MCF 10A (cell line): Measurements from ENCODE around the gene HTATSF1. TPM values are rescaled to one million over a fixed set of nuclear protein-coding genes. Genes with fewer than 3 reads are reported as not detected.

Source experiments
- BruUV-seq: library from RNA; stranded (reverse); fragments of 400-500 nt; replicated peaks from 2 replicates; lab custom pipeline; 2021; lab: Mats Ljungman, UMichigan
- CTCF ChIA-PET: fragments of 300-600 bp; sonication (Branson Sonifier 250); formaldehyde crosslinking; extraction: SDS; loops from one replicate; lab custom pipeline; 2021; ENCODE audit warnings: antibody characterized with exemption, inconsistent platforms; lab: Yijun Ruan, JAX
- POLR2A ChIA-PET: fragments of 300-600, 350-650 bp; sonication (Branson Sonifier 250); formaldehyde crosslinking; extraction: SDS; loops from one replicate; lab custom pipeline; 2020; ENCODE audit warnings: antibody characterized with exemption, inconsistent platforms; lab: Yijun Ruan, JAX
- DNase-seq: peaks from one replicate; pipeline ENCODE4 v3.0.0-alpha.2; 2018; ENCODE audit not compliant: unreplicated experiment
- H3K27ac Mint-ChIP-seq: one replicate; pipeline ENCODE4 v1.8.0; 2022; ENCODE audit warnings: mild to moderate bottlenecking, low read depth, mixed read lengths; ENCODE audit not compliant: unreplicated experiment
- H3K27me3 Mint-ChIP-seq: one replicate; pipeline ENCODE4 v1.8.0; 2022; ENCODE audit warnings: mixed read lengths; ENCODE audit not compliant: insufficient read depth, unreplicated experiment
- H3K36me3 Mint-ChIP-seq: one replicate; pipeline ENCODE4 v1.8.0; 2022; ENCODE audit warnings: mild to moderate bottlenecking, moderate library complexity, mixed read lengths; ENCODE audit not compliant: insufficient read depth, unreplicated experiment
- H3K4me1 Mint-ChIP-seq: one replicate; pipeline ENCODE4 v1.8.0; 2022; ENCODE audit warnings: mixed read lengths; ENCODE audit not compliant: insufficient read depth, unreplicated experiment
- H3K4me3 Mint-ChIP-seq: one replicate; pipeline ENCODE4 v1.8.0; 2022; ENCODE audit warnings: mild to moderate bottlenecking, moderate library complexity, mixed read lengths; ENCODE audit not compliant: unreplicated experiment
- H3K9me3 Mint-ChIP-seq: one replicate; pipeline ENCODE4 v1.8.0; 2022; ENCODE audit warnings: mixed read lengths; ENCODE audit not compliant: unreplicated experiment
- intact Hi-C: fragments of 100-400 bp; cut with micrococcal nuclease; formaldehyde crosslinking; loops from 2 replicates; pipeline ENCODE4 v1.14.1; 2022
- total RNA-seq: library from RNA; stranded (reverse); gene quantifications from 2 replicates; pipeline ENCODE4 v1.2.3, GENCODE V29; 2022
- TF ChIP-seq, protein P1 (sequence below): fragments of 200-600 bp; IDR thresholded peaks from one replicate; pipeline ENCODE4 v1.8.0; 2022; ENCODE audit warnings: antibody characterized with exemption, mild to moderate bottlenecking; ENCODE audit not compliant: unreplicated experiment

HTATSF1 gene
- total RNA-seq, 1 experiment from 2014 or later, result 23.3 TPM

DNA sequence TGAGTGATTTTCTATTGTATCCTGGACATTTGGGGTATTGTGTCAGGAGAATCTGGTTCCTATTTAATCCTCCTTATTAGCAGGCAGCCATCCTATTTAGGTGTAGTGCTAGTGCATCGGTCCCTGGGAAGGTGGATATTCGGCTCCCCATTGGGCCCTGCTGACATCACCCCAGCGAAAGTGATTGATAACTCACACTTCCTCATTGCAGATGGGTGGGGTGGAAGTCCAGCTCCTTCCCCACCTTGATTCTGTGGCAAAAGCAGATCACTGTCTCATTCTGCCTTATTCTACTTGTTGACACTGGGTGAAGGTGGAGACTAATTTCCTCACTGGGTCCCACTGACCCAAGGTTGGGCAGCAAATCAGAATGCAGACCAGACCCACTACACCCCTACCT, 32.8 kb upstream of the HTATSF1 start:
- no peak for DNase-seq
- H3K9me3 Mint-ChIP-seq, result no peaks in the 10 kb centered on the region
- BruUV-seq, result no TSS peak
- ChIA-PET POLR2A (no interaction called here), CTCF (no interaction called here)
- H3K27ac Mint-ChIP-seq, result no peak overlapping the region
- H3K4me3 Mint-ChIP-seq, result no peak overlapping the region
- TF ChIP-seq, protein P1, sequence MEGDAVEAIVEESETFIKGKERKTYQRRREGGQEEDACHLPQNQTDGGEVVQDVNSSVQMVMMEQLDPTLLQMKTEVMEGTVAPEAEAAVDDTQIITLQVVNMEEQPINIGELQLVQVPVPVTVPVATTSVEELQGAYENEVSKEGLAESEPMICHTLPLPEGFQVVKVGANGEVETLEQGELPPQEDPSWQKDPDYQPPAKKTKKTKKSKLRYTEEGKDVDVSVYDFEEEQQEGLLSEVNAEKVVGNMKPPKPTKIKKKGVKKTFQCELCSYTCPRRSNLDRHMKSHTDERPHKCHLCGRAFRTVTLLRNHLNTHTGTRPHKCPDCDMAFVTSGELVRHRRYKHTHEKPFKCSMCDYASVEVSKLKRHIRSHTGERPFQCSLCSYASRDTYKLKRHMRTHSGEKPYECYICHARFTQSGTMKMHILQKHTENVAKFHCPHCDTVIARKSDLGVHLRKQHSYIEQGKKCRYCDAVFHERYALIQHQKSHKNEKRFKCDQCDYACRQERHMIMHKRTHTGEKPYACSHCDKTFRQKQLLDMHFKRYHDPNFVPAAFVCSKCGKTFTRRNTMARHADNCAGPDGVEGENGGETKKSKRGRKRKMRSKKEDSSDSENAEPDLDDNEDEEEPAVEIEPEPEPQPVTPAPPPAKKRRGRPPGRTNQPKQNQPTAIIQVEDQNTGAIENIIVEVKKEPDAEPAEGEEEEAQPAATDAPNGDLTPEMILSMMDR, result no peak
- no peaks in the 10 kb centered on the region for H3K36me3 Mint-ChIP-seq
- peaks cover 40% of the 10 kb centered on the region for H3K27me3 Mint-ChIP-seq
- no peaks in the 10 kb centered on the region for H3K4me1 Mint-ChIP-seq
- intact Hi-C loops, result no loop called here

DNA sequence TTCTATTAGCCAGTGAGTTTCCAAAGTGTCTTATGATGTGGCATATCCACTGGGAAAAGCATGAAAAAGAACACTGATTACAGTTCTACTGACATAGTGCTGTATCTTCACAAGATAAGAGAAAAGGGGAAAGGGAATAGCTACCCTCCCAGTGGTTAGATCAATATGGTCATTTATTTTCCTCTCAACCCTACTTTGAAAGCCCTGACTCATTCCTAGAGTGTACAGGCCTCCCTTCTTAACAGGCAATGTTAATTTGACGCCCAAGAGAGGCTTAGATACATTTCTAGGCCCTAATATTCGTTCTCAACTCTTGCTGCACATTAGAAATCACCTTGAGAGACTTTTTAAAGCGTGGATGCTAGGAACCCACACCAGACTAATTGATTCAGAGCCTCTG, 30.1 kb upstream of the HTATSF1 start:
- H3K4me3 Mint-ChIP-seq, result no peak overlapping the region
- H3K27me3 Mint-ChIP-seq, result peaks cover 45% of the 10 kb centered on the region
- DNase-seq, result no peak
- H3K4me1 Mint-ChIP-seq, result no peaks in the 10 kb centered on the region
- no peaks in the 10 kb centered on the region for H3K9me3 Mint-ChIP-seq
- no TSS peak for BruUV-seq
- no peaks in the 10 kb centered on the region for H3K36me3 Mint-ChIP-seq
- H3K27ac Mint-ChIP-seq, result no peak overlapping the region
- TF ChIP-seq, protein P1, result no peak
- CTCF ChIA-PET, result interaction anchor here (0.6 kb wide), 1 partner anchor 9 kb away, joined by 3 read pairs; no protein-coding TSS in a partner anchor
- POLR2A ChIA-PET, result no interaction called here
- intact Hi-C loops, result no loop called here

DNA sequence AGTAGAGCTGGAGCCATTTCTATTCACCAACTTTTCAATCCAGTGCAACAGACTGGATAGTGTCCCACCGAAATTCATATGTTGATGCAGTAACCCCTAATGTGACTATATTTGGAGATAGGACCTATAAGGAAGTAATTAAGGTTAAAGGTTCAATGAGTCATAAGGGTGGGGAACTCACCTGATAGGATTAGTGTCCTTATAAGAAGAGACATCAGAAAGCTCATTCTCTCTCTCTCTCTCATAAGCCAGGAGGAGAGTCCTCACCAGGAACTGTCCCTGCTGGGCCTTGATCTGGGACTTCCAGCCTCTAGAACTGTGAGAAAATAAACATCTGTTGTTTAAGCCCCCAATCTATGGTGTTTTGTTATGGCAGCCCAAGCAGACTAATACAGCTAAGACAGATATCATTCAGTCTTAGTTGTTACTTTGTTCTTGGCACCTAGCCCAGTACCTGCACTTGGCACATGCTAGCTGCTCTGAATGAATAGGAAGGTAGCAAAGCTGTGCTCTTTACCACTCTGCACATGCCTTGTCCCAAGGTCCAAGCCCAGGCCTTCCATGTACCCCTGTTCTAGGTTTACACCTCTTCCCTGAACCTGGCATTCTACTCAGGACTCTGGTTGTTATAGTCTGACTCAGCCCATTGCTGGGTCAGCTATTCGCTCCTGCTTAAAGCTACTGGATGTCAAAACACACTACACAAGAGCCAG, 28.8 kb upstream of the HTATSF1 start:
- ChIA-PET POLR2A (interaction anchor here (1.0 kb wide), 1 partner anchor 19 kb away, joined by 3 read pairs; no protein-coding TSS in a partner anchor), CTCF (interaction anchor here (0.6 to 0.8 kb wide), 4 partner anchors 8 to 541 kb away, joined by 3 to 4 read pairs (median 4); no protein-coding TSS in a partner anchor)
- H3K9me3 Mint-ChIP-seq, result no peaks in the 10 kb centered on the region
- peaks cover 38% of the 10 kb centered on the region for H3K27me3 Mint-ChIP-seq
- no peak overlapping the region for H3K4me3 Mint-ChIP-seq
- TF ChIP-seq, protein P1, result no peak
- intact Hi-C loops, result no loop called here
- BruUV-seq, result no TSS peak
- H3K4me1 Mint-ChIP-seq, result no peaks in the 10 kb centered on the region
- no peak overlapping the region for H3K27ac Mint-ChIP-seq
- peak; percentile 44 for DNase-seq
- no peaks in the 10 kb centered on the region for H3K36me3 Mint-ChIP-seq

DNA sequence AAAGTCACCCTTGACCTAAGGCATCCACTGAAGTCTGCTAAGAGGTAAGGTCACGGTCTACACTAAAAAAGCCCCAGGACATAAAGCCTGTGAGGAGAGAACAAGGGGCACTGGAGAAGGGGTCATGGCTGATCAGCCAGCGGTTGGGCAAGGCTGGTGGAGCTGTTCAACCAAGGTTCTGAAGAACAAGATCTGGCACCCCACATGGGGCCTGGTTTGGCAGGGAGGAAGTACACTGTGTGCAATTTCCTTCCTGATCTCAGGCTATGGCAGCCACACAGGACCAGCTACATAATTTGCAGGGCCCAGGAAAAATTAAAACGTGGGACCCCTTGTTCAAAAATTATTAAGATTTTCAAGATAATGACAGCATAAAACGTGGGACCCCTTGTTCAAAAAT, 23.7 kb upstream of the HTATSF1 start:
- Mint-ChIP-seq H3K4me3 (no peak overlapping the region), H3K36me3 (no peaks in the 10 kb centered on the region), H3K27ac (no peak overlapping the region), H3K9me3 (no peaks in the 10 kb centered on the region), H3K4me1 (no peaks in the 10 kb centered on the region), H3K27me3 (peaks cover 28% of the 10 kb centered on the region)
- CTCF ChIA-PET, result no interaction called here
- intact Hi-C loops, result no loop called here
- TF ChIP-seq, protein P1, result no peak
- no peak for DNase-seq
- BruUV-seq, result no TSS peak
- POLR2A ChIA-PET, result no interaction called here
